ENCODE results near the gene KCND3.

GRCh38 chr1:111903871-111904449, 85.5 kb downstream of the KCND3 start:
- TF ChIP-seq FOS (IDR thresholded peaks at IDR 0.05; ENCODE audit: low read depth, low read length) (no peak), POLR2A (IDR thresholded peaks at IDR 0.05; ENCODE audit: low read depth, low read length) (no peak)

Data from IMR-90 (cell line).